A673 (cell line): ENCODE measurements around the gene PMVK. TPM values are rescaled to one million over a fixed set of nuclear protein-coding genes. Genes with fewer than 3 reads are reported as not detected.
A peak's percentile ranks its signal among the peaks of the same experiment; 100 is the strongest.

Experiments
- BruUV-seq: library from RNA; stranded (reverse); fragments of 400-500 nt; replicated peaks from 2 replicates; lab custom pipeline; 2021; lab: Mats Ljungman, UMichigan
- CTCF ChIA-PET: fragments of 300-600 bp; sonication (Branson Sonifier 250); formaldehyde crosslinking; loops from one replicate; lab custom pipeline; 2022; ENCODE audit warnings: antibody characterized with exemption; lab: Charles Lee
- POLR2A ChIA-PET: fragments of 300-600 bp; sonication (Branson Sonifier 250); formaldehyde crosslinking; loops from one replicate; lab custom pipeline; 2022; ENCODE audit warnings: antibody characterized with exemption; ENCODE audit not compliant: low non-redundant PET; lab: Charles Lee
- DNase-seq: peaks from one replicate; pipeline ENCODE4 v3.0.0-alpha.2; 2015; ENCODE audit warnings: low spot score
- H3K27ac ChIP-seq: fragments of 200-600 bp; sonication (generic); 2 replicates; pipeline ENCODE4 v1.5.1; 2016; ENCODE audit warnings: mixed run types, low read depth, mild to moderate bottlenecking, mixed read lengths, antibody characterized with exemption, low read length; ENCODE audit not compliant: poor library complexity, severe bottlenecking
- H3K27me3 ChIP-seq: fragments of 200-600 bp; sonication (generic); replicated peaks from 2 replicates; pipeline ENCODE4 v1.6.1; 2017; ENCODE audit warnings: mixed run types, low read depth, mild to moderate bottlenecking, mixed read lengths, antibody characterized with exemption, low read length; ENCODE audit not compliant: insufficient read depth, poor library complexity
- H3K36me3 ChIP-seq: fragments of 200-600 bp; sonication (generic); 2 replicates; pipeline ENCODE4 v1.6.1; 2016; ENCODE audit warnings: mixed run types, mild to moderate bottlenecking, mixed read lengths, antibody characterized with exemption, low read length; ENCODE audit not compliant: insufficient read depth, poor library complexity, severe bottlenecking
- H3K4me1 ChIP-seq: fragments of 200-600 bp; sonication (generic); 2 replicates; pipeline ENCODE4 v1.6.1; 2017; ENCODE audit warnings: mixed run types, mild to moderate bottlenecking, mixed read lengths, antibody characterized with exemption, low read length; ENCODE audit not compliant: insufficient read depth, poor library complexity, severe bottlenecking
- H3K4me3 ChIP-seq: fragments of 200-600 bp; sonication (generic); 2 replicates; pipeline ENCODE4 v1.5.1; 2016; ENCODE audit warnings: low read depth, mixed run types, mild to moderate bottlenecking, mixed read lengths, low read length; ENCODE audit not compliant: poor library complexity, severe bottlenecking
- H3K9me3 ChIP-seq: fragments of 200-600 bp; sonication (generic); 2 replicates; pipeline ENCODE4 v1.6.1; 2016; ENCODE audit warnings: mixed run types, low read depth, mild to moderate bottlenecking, mixed read lengths, antibody characterized with exemption, low read length; ENCODE audit not compliant: poor library complexity, severe bottlenecking
- EZH2 ChIP-seq: fragments of 200-600 bp; sonication (generic); IDR thresholded peaks from 2 replicates; pipeline ENCODE4 v1.6.1; 2017; ENCODE audit warnings: borderline replicate concordance, low read depth, mild to moderate bottlenecking, mixed read lengths, antibody characterized with exemption, low read length; ENCODE audit not compliant: poor library complexity, severe bottlenecking
- intact Hi-C: fragments of 100-400 bp; cut with micrococcal nuclease; formaldehyde crosslinking; loops from one replicate; pipeline ENCODE4 v1.10.0; 2022; ENCODE audit not compliant: unreplicated experiment
- total RNA-seq: library from RNA; stranded (reverse); gene quantifications from 2 replicates; pipeline ENCODE4 v1.2.3, GENCODE V29; 2021
- TF ChIP-seq, protein P1 (sequence below): fragments of 300-800, 200-600 bp; sonication (generic); conservative IDR thresholded peaks from 2 replicates; pipeline ENCODE4 v1.5.1; 2017; ENCODE audit warnings: low read depth, mild to moderate bottlenecking, antibody characterized with exemption, low read length, moderate library complexity, mixed read lengths

Gene PMVK
- total RNA-seq, 1 experiment from 2014 or later, result 30.8 TPM

- no peaks in the 10 kb centered on the region for H3K27me3 ChIP-seq
- no peak for TF ChIP-seq EZH2
- TF ChIP-seq, protein P1, sequence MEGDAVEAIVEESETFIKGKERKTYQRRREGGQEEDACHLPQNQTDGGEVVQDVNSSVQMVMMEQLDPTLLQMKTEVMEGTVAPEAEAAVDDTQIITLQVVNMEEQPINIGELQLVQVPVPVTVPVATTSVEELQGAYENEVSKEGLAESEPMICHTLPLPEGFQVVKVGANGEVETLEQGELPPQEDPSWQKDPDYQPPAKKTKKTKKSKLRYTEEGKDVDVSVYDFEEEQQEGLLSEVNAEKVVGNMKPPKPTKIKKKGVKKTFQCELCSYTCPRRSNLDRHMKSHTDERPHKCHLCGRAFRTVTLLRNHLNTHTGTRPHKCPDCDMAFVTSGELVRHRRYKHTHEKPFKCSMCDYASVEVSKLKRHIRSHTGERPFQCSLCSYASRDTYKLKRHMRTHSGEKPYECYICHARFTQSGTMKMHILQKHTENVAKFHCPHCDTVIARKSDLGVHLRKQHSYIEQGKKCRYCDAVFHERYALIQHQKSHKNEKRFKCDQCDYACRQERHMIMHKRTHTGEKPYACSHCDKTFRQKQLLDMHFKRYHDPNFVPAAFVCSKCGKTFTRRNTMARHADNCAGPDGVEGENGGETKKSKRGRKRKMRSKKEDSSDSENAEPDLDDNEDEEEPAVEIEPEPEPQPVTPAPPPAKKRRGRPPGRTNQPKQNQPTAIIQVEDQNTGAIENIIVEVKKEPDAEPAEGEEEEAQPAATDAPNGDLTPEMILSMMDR, result peak; percentile 28; the same call in 1 of the 2 replicates
- H3K9me3 ChIP-seq, result no peaks in the 10 kb centered on the region
- H3K4me3 ChIP-seq, result peak overlapping the region; percentile 53
- BruUV-seq, result TSS peak; percentile 99
- DNase-seq, result peak; percentile 94
- H3K4me1 ChIP-seq, result peaks cover 48% of the 10 kb centered on the region
- CTCF ChIA-PET, result interaction anchor here (0.7 to 0.8 kb wide), 2 partner anchors 46 to 124 kb away, joined by 3 read pairs; no protein-coding TSS in a partner anchor
- no peaks in the 10 kb centered on the region for H3K36me3 ChIP-seq
- intact Hi-C loops, result loop anchor here (5.0 kb wide), 1 partner anchor 65 kb away; the partner anchor contains the start of gene KCNN3
- H3K27ac ChIP-seq, result peak overlapping the region; percentile 99
- POLR2A ChIA-PET, result no interaction called here
These were observed 817 bp upstream of the PMVK start for GRCh38 chr1:154937085-154937987.

- BruUV-seq, result no TSS peak
- POLR2A ChIA-PET, result interaction anchor here (0.9 kb wide), 1 partner anchor 20 kb away, joined by 3 read pairs; the partner anchor contains the start of gene PBXIP1
- DNase-seq, result no peak
These were observed 567 bp downstream of the PMVK start for GRCh38 chr1:154935749-154936554.

More at GRCh38 chr1:154935749-154936554, 567 bp downstream of the PMVK start:
- H3K4me3 ChIP-seq, result peak overlapping the region; percentile 53
- peaks cover 34% of the 10 kb centered on the region for H3K4me1 ChIP-seq
- peak overlapping the region; percentile 99 for H3K27ac ChIP-seq
- H3K9me3 ChIP-seq, result no peaks in the 10 kb centered on the region
- no peaks in the 10 kb centered on the region for H3K27me3 ChIP-seq
- intact Hi-C loops, result loop anchor here (5.0 kb wide), 1 partner anchor 64 kb away; the partner anchor contains the start of gene KCNN3
- CTCF ChIA-PET, result interaction anchor here (0.6 to 1.1 kb wide), 2 partner anchors 315 to 455 kb away, joined by 3 to 4 read pairs; no protein-coding TSS in a partner anchor
- TF ChIP-seq, protein P1, result no peak
- TF ChIP-seq EZH2, result no peak
- H3K36me3 ChIP-seq, result no peaks in the 10 kb centered on the region
